ENCODE measurements around the gene PPP1R14C.
"Not testable (repeated sequence)": the region's sequence is repeated elsewhere in the genome, so short reads cannot be mapped to it uniquely, and the experiment has no call there.

The PPP1R14C gene

DNA sequence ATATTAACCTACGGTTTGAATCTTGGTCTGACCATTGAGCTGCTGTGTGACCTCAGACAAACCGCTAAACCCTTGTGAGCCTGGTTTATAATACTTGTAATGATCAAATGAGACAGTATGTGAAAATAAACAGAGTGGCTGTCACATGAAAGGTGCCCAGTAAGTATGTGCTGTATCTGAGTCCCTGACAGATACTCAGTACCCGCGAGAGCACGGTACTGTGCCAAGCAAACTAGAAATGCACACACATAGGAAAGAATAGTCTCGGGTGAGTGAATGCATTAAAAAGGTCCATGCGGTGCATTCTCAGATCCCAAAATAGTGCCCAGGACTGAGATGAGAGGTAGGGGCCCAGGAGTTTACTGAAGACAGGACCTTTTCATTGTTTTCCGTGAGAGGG, 93.3 kb downstream of the PPP1R14C start:
- no peaks in the 10 kb centered on the region for H3K9me3 ChIP-seq (ENCODE audit: control insufficient read depth, low read length)
- WGBS, 2 experiments (ENCODE audit: insufficient coverage in 2 of 2), result 90 to 96% methylated on average over 8 of the region's 8 CpGs

DNA sequence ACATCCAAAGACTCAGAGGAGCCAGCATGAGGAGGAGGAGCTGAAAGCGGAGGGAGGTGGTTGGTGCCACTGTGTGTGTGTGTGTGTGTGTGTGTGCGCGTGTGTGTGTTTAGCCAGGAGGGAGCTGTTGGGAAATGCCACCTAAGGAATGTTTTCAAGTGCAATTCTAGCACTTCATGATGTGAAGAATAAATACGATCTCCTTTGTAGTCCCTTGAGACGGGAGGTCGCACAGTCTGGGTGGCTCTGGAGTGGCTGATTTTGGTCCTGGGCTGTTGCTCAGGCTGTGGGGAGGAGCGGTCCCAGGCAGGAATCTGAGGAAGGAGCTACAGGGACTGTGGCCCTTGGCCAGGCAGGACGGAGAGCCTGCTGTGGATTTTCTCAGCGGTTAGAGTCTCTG, 93.7 kb downstream of the PPP1R14C start:
- 86 to 91% methylated on average over 8 of the region's 9 CpGs for WGBS, 2 experiments (ENCODE audit: insufficient coverage in 2 of 2)
- H3K27ac ChIP-seq (ENCODE audit: low read depth, low read length, severe bottlenecking), result no peak overlapping the region
- H3K36me3 ChIP-seq (ENCODE audit: control insufficient read depth, insufficient read depth, low read length), result no peaks in the 10 kb centered on the region
- no peak overlapping the region for H3K4me3 ChIP-seq (ENCODE audit: extremely low read depth, insufficient read depth, low read length, poor library complexity, severe bottlenecking)
- no peaks in the 10 kb centered on the region for H3K4me1 ChIP-seq (ENCODE audit: control insufficient read depth, insufficient read depth, low read length, poor library complexity, severe bottlenecking)
- H3K9me3 ChIP-seq (ENCODE audit: control insufficient read depth, low read length), result no peaks in the 10 kb centered on the region

More for the DNA sequence above, 93.3 kb downstream of the PPP1R14C start:
- H3K4me3 ChIP-seq (ENCODE audit: extremely low read depth, insufficient read depth, low read length, poor library complexity, severe bottlenecking), result no peak overlapping the region
- H3K36me3 ChIP-seq (ENCODE audit: control insufficient read depth, insufficient read depth, low read length), result no peaks in the 10 kb centered on the region
- H3K4me1 ChIP-seq (ENCODE audit: control insufficient read depth, insufficient read depth, low read length, poor library complexity, severe bottlenecking), result peaks cover under 1% of the 10 kb centered on the region
- H3K27ac ChIP-seq (ENCODE audit: low read depth, low read length, severe bottlenecking), result no peak overlapping the region

- no peak overlapping the region for H3K27ac ChIP-seq (ENCODE audit: low read depth, low read length, severe bottlenecking)
- H3K36me3 ChIP-seq (ENCODE audit: control insufficient read depth, insufficient read depth, low read length), result no peaks in the 10 kb centered on the region
- no peaks in the 10 kb centered on the region for H3K4me1 ChIP-seq (ENCODE audit: control insufficient read depth, insufficient read depth, low read length, poor library complexity, severe bottlenecking)
- no peaks in the 10 kb centered on the region for H3K9me3 ChIP-seq (ENCODE audit: control insufficient read depth, low read length)
- H3K4me3 ChIP-seq (ENCODE audit: extremely low read depth, insufficient read depth, low read length, poor library complexity, severe bottlenecking), result no peak overlapping the region
- 90% methylated on average over 2 of the region's 3 CpGs; no CpG with 5 or more reads in 1 of the 2 experiments for WGBS, 2 experiments (ENCODE audit: insufficient coverage in 2 of 2)
Measured at GRCh38 chr6:150237626-150238025, 94.8 kb downstream of the PPP1R14C start.

GRCh38 chr6:150238336-150238741, 95.5 kb downstream of the PPP1R14C start:
- Histone ChIP-seq H3K4me3 (ENCODE audit: extremely low read depth, insufficient read depth, low read length, poor library complexity, severe bottlenecking) (no peak overlapping the region), H3K9me3 (ENCODE audit: control insufficient read depth, low read length) (no peaks in the 10 kb centered on the region), H3K36me3 (ENCODE audit: control insufficient read depth, insufficient read depth, low read length) (no peaks in the 10 kb centered on the region), H3K4me1 (ENCODE audit: control insufficient read depth, insufficient read depth, low read length, poor library complexity, severe bottlenecking) (no peaks in the 10 kb centered on the region), H3K27ac (ENCODE audit: low read depth, low read length, severe bottlenecking) (no peak overlapping the region)
- WGBS, 2 experiments (ENCODE audit: insufficient coverage in 2 of 2), result 81% methylated on average over 2 to 5 of the region's 5 CpGs

DNA sequence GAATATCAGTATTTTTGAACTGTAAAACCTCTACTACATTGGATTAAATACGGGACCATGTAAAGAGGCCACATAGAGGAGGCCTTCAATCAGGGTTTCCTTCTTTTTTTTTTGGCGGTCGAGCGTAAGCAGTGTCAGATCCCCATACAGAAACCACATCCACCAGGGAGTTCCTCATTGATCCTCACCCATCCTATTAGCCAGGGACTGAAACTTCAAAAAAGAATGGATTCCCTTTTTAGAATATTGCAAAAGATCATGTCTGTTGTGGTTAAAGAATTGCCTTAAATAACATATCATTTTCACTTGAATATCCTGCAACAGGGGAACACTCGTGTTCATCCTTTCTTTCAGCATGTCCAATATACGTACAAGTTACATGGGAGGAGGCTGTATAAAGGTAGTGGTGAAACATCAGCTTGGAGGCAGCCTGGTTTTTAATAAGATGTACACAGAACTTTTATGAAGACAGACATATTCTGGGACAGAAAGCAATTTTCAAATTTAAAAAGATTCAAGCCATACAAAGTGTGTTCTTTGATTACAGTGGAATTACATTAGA, 96.1 kb downstream of the PPP1R14C start:
- 92 to 100% methylated on average over 1 to 4 of the region's 6 CpGs for WGBS, 2 experiments (ENCODE audit: insufficient coverage in 2 of 2)
- no peaks in the 10 kb centered on the region for H3K9me3 ChIP-seq (ENCODE audit: control insufficient read depth, low read length)
- no peak overlapping the region for H3K4me3 ChIP-seq (ENCODE audit: extremely low read depth, insufficient read depth, low read length, poor library complexity, severe bottlenecking)
- no peak overlapping the region for H3K27ac ChIP-seq (ENCODE audit: low read depth, low read length, severe bottlenecking)
- no peaks in the 10 kb centered on the region for H3K36me3 ChIP-seq (ENCODE audit: control insufficient read depth, insufficient read depth, low read length)
- no peaks in the 10 kb centered on the region for H3K4me1 ChIP-seq (ENCODE audit: control insufficient read depth, insufficient read depth, low read length, poor library complexity, severe bottlenecking)

DNA sequence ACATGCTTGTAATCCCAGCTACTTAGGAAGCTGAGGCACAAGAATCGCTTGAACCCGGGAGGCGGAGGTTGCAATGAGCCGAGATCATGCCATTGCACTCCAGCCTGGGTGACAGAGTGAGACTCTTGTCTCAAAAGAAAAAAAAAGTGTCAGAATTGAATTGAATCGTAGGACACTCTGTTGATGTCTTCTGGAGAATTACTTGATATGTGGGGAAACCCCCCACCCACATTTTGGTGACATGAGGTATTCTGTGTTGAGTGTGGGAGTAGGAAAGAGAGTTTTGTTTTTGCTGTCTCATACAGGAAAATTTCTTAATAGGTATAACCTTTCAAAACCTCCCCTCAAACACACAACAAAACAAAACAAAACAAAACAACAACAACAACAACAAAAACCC, 98.9 kb downstream of the PPP1R14C start:
- not testable (repeated sequence) for H3K36me3 ChIP-seq (ENCODE audit: control insufficient read depth, insufficient read depth, low read length); H3K9me3 ChIP-seq (ENCODE audit: control insufficient read depth, low read length); H3K4me1 ChIP-seq (ENCODE audit: control insufficient read depth, insufficient read depth, low read length, poor library complexity, severe bottlenecking); H3K4me3 ChIP-seq (ENCODE audit: extremely low read depth, insufficient read depth, low read length, poor library complexity, severe bottlenecking); H3K27ac ChIP-seq (ENCODE audit: low read depth, low read length, severe bottlenecking)
- 92 to 94% methylated on average over 4 to 5 of the region's 5 CpGs for WGBS, 2 experiments (ENCODE audit: insufficient coverage in 2 of 2)

DNA sequence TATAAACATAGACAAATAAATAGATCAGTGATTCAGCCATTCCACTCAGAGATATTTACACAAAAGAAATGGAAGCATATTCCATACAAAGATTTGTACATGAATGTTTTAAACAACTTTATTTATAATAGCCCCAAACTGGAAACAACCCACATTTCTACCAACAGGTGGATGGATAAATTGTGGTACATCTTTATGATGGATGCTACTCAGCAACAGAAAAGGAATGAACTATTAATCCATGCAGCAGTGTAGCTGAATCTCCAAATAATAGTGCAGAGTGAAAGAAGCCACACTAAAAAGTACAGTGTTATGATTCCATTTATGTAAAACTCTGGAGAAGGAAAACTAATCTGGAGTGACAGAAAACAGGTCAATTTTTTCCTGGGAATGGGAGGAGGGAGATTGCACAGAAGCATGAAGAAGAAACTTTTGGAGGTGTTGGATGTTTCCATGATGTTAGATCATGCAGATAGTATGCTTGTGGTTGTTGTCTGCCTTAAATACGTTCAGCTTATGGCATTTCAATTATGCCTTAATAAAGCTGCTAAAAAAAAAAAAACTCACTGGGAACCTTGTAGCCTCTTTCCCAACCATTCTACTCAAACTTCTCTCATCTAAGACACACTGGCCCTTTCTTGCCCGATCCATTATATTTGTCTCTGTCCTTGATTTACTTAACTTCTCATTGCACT, 100.9 kb downstream of the PPP1R14C start:
- 89 to 100% methylated on average over 1 to 2 of the region's 2 CpGs for WGBS, 2 experiments (ENCODE audit: insufficient coverage in 2 of 2)
- H3K36me3 ChIP-seq (ENCODE audit: control insufficient read depth, insufficient read depth, low read length), result no peaks in the 10 kb centered on the region
- no peaks in the 10 kb centered on the region for H3K4me1 ChIP-seq (ENCODE audit: control insufficient read depth, insufficient read depth, low read length, poor library complexity, severe bottlenecking)
- no peak overlapping the region for H3K4me3 ChIP-seq (ENCODE audit: extremely low read depth, insufficient read depth, low read length, poor library complexity, severe bottlenecking)
- no peak overlapping the region for H3K27ac ChIP-seq (ENCODE audit: low read depth, low read length, severe bottlenecking)
- H3K9me3 ChIP-seq (ENCODE audit: control insufficient read depth, low read length), result no peaks in the 10 kb centered on the region

DNA sequence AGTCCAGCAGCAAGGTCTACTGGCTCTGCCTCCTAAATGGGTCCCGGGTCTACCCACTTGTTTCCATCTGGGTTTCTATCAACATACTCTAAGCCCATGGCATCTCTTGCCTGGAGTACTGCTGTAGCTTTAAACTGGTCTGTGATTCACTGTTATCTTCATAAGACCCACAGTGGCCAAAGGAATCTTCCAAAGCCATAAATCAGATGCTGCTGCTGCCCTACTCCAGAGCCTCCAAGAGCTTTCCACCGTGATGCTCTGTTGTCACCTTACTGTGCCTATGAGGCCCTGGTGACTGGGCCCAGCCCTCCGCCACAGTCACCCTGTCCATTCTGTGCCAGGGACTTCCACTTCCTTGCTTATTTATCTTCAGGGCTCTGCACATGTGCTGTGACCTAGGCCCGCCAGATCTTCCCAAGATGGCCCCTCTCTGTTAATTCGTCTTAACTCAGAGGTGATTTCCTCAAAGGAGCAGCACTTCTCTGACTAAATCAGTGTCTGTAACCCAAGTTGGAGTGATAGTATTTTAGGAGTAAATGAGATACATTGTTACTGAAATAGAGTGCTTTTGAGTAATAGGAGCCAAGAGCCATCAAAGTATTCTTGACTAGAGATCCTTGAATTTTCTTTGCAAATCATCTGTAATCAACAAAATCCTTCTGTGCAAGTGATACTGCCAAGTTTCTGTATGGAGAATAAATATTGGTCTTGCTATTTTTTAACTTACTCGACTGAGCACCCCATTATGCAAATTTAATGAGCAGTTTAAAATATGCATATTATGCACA, 102.5 kb downstream of the PPP1R14C start:
- Histone ChIP-seq H3K27ac (ENCODE audit: low read depth, low read length, severe bottlenecking) (no peak overlapping the region), H3K9me3 (ENCODE audit: control insufficient read depth, low read length) (no peaks in the 10 kb centered on the region), H3K36me3 (ENCODE audit: control insufficient read depth, insufficient read depth, low read length) (no peaks in the 10 kb centered on the region), H3K4me3 (ENCODE audit: extremely low read depth, insufficient read depth, low read length, poor library complexity, severe bottlenecking) (no peak overlapping the region), H3K4me1 (ENCODE audit: control insufficient read depth, insufficient read depth, low read length, poor library complexity, severe bottlenecking) (no peaks in the 10 kb centered on the region)
- WGBS, 2 experiments (ENCODE audit: insufficient coverage in 2 of 2), result 91 to 98% methylated on average over 4 to 5 of the region's 6 CpGs

- WGBS, 2 experiments (ENCODE audit: insufficient coverage in 2 of 2), result 100% methylated on average over 1 of the region's 2 CpGs; no CpG with 5 or more reads in 1 of the 2 experiments
- Histone ChIP-seq H3K9me3 (ENCODE audit: control insufficient read depth, low read length) (no peaks in the 10 kb centered on the region), H3K36me3 (ENCODE audit: control insufficient read depth, insufficient read depth, low read length) (no peaks in the 10 kb centered on the region), H3K4me1 (ENCODE audit: control insufficient read depth, insufficient read depth, low read length, poor library complexity, severe bottlenecking) (peaks cover 8% of the 10 kb centered on the region), H3K27ac (ENCODE audit: low read depth, low read length, severe bottlenecking) (no peak overlapping the region), H3K4me3 (ENCODE audit: extremely low read depth, insufficient read depth, low read length, poor library complexity, severe bottlenecking) (no peak overlapping the region)
Measured at GRCh38 chr6:150247803-150248202, 105.0 kb downstream of the PPP1R14C start.

- Histone ChIP-seq H3K36me3 (ENCODE audit: control insufficient read depth, insufficient read depth, low read length) (no peaks in the 10 kb centered on the region), H3K4me3 (ENCODE audit: extremely low read depth, insufficient read depth, low read length, poor library complexity, severe bottlenecking) (no peak overlapping the region), H3K4me1 (ENCODE audit: control insufficient read depth, insufficient read depth, low read length, poor library complexity, severe bottlenecking) (peaks cover 8% of the 10 kb centered on the region), H3K27ac (ENCODE audit: low read depth, low read length, severe bottlenecking) (no peak overlapping the region), H3K9me3 (ENCODE audit: control insufficient read depth, low read length) (no peaks in the 10 kb centered on the region)
- no CpG with 5 or more reads among the region's 1 CpG for whole genome bisulfite sequencing, 2 experiments (ENCODE audit: insufficient coverage in 2 of 2)
Measured at GRCh38 chr6:150248300-150248699, 105.5 kb downstream of the PPP1R14C start.

DNA sequence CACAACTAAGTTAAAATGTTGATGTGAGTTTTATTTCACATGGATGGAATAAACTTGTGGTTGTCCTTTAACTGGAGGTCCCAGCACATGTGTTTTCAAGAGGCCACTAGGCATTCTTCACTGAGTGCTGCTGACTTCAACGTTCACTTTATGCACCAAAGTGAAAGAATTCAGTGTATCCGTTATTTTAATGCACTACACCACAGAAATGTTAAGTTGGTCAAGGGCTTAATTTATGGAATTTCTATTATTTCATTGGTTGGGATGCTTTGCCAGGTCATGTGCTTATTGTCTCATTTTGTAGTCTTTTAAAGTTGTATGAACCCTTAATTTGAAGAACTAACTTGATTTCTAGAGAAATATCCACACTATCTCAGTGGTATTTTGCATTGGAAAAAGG, 106.4 kb downstream of the PPP1R14C start:
- Histone ChIP-seq H3K4me3 (ENCODE audit: extremely low read depth, insufficient read depth, low read length, poor library complexity, severe bottlenecking) (no peak overlapping the region), H3K9me3 (ENCODE audit: control insufficient read depth, low read length) (no peaks in the 10 kb centered on the region), H3K27ac (ENCODE audit: low read depth, low read length, severe bottlenecking) (no peak overlapping the region), H3K4me1 (ENCODE audit: control insufficient read depth, insufficient read depth, low read length, poor library complexity, severe bottlenecking) (peaks cover 8% of the 10 kb centered on the region), H3K36me3 (ENCODE audit: control insufficient read depth, insufficient read depth, low read length) (no peaks in the 10 kb centered on the region)
- WGBS, 2 experiments (ENCODE audit: insufficient coverage in 2 of 2), result no CpG with 5 or more reads among the region's 2 CpGs
